OCI-LY1 (cell line): ENCODE data around the gene AHSP.

Experiments used
- CTCF ChIP-seq: fragments of 200-600 bp; sonication (generic), shearing (Covaris generic); IDR thresholded peaks from 2 replicates; pipeline ENCODE4 v1.5.1; 2017; ENCODE audit warnings: mild to moderate bottlenecking, antibody characterized with exemption, low read length, moderate library complexity, mixed read lengths
- EZH2 ChIP-seq: fragments of 200-600 bp; sonication (generic), shearing (Covaris generic); IDR thresholded peaks from 2 replicates; pipeline ENCODE4 v1.8.0; 2017; ENCODE audit warnings: borderline replicate concordance, mixed run types, mild to moderate bottlenecking, antibody characterized with exemption, low read length, moderate library complexity, mixed read lengths

- TF ChIP-seq CTCF (no peak), EZH2 (no peak)
These were observed 9.9 kb downstream of the AHSP start for GRCh38 chr16:31537362-31538242.
